Loucy (cell line): ENCODE results near the gene PIGR.

Experiments
- EZH2phosphoT487 ChIP-seq: fragments of 200-600 bp; IDR thresholded peaks from 2 replicates; pipeline ENCODE4 v1.6.1; 2018; ENCODE audit warnings: antibody characterized with exemption, mild to moderate bottlenecking, moderate library complexity, borderline replicate concordance
- TF ChIP-seq, protein P1 (sequence below): fragments of 200-600 bp; sonication (generic); conservative IDR thresholded peaks from 2 replicates; pipeline ENCODE4 v1.5.1; 2014; ENCODE audit warnings: mild to moderate bottlenecking, antibody characterized with exemption, low read length

- TF ChIP-seq, protein P1, sequence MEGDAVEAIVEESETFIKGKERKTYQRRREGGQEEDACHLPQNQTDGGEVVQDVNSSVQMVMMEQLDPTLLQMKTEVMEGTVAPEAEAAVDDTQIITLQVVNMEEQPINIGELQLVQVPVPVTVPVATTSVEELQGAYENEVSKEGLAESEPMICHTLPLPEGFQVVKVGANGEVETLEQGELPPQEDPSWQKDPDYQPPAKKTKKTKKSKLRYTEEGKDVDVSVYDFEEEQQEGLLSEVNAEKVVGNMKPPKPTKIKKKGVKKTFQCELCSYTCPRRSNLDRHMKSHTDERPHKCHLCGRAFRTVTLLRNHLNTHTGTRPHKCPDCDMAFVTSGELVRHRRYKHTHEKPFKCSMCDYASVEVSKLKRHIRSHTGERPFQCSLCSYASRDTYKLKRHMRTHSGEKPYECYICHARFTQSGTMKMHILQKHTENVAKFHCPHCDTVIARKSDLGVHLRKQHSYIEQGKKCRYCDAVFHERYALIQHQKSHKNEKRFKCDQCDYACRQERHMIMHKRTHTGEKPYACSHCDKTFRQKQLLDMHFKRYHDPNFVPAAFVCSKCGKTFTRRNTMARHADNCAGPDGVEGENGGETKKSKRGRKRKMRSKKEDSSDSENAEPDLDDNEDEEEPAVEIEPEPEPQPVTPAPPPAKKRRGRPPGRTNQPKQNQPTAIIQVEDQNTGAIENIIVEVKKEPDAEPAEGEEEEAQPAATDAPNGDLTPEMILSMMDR: 0 out of 2 replicates have a peak, but pooled peaks have one; percentile 13
- no peak for TF ChIP-seq EZH2phosphoT487
Measured at GRCh38 chr1:206929524-206929923, 16.7 kb downstream of the PIGR start.
